NT2/D1 (cell line): ENCODE measurements around the gene DCBLD1.

ENCODE experiments used
- SUZ12 ChIP-seq: IDR thresholded peaks from 2 replicates; pipeline ENCODE4 v1.6.1; 2011; ENCODE audit not compliant: insufficient read length, insufficient read depth; ENCODE audit errors: extremely low read depth
- YY1 ChIP-seq: IDR thresholded peaks from 2 replicates; pipeline ENCODE4 v1.6.1; 2011; ENCODE audit not compliant: insufficient read length, insufficient read depth
- ZNF274 ChIP-seq: IDR thresholded peaks from 2 replicates; pipeline ENCODE4 v1.6.1; 2011; ENCODE audit warnings: mild to moderate bottlenecking, low read depth, low read length

DNA sequence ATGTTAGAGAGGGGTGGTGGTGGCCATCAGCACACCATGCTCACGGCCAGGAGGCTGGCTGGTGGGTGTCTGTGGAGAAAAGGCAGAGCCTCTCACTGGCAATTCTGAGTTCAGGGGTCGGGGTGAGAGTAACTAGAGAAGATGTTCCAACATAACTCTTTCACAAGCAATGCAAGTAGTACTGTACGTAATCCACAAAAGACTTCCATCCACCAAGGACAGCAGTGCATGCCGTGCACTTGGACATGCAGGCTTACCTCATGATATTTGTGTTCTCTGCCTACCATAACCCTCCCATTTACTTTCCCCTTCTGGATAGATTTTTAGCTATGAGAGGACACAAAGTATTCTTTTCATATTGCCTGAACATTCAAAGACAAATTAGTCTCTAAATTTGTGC, 51.3 kb downstream of the DCBLD1 start:
- TF ChIP-seq ZNF274 (no peak), SUZ12 (no peak), YY1 (no peak)
